GM21528 (cell line): ENCODE results near the gene KAT6B.

Experiments used
- ATAC-seq: cut with Tn5 transposase; IDR thresholded peaks from one replicate; pipeline ENCODE4 v1.9.1; 2021; ENCODE audit warnings: mild to moderate bottlenecking, moderate library complexity; ENCODE audit not compliant: unreplicated experiment, low FRiP score

The KAT6B gene

DNA sequence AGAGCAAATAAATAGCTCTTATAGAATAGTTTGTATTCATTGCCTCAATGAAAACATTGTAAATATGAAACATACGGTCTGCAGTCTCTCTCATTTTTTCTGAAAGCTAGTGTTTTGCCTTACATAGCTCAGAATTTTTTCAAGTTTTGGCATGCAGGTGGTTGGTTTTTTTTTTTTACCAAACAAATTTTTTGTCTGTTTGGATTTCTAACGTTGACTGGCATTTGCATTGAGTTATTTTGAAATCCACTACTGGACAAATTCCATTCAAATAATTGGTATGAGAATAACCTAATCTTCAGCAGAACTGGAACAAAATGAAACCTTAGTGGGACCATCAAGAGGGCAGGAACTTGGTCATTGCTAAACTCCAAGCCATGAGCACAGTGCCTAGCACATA, 177.5 kb downstream of the KAT6B start:
- ATAC-seq, result no peak

DNA sequence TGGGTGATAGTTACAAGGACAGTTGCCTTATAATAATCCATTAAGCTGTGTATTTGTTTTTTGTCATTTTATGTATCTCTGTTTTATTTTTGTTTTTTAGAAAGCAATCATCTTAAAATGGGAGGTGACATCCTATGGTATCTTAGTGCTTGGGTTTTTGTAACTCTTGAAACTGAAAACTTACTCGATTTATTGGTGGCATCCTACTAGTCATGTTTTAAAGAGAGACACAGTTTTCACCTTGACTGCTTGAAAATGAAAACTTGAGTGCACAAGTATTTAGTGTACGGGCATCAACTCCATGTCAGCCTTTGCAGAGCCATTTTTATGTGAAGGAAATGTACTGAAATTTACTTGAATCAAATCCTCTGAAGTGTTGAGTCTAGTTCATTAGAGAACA, 181.2 kb downstream of the KAT6B start:
- ATAC-seq, result no peak

DNA sequence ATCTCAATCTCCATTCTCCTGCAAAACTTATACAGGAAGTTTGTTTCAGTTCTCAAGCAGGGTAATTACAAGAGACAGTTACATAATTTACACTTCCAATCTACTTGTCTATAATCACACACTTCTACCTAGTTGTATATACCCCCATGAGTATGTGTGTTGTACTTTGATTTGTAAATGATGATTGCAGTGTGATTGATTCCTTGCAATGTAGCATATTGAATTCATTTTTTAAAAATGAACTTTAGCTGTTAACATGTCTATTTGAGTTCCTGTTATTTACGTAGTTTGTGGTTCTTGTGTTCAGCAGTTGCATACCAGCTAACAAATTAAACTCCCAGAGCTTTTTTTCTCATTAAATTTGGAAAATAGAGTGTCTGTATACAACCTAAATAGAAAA, 182.6 kb downstream of the KAT6B start:
- no peak for ATAC-seq

DNA sequence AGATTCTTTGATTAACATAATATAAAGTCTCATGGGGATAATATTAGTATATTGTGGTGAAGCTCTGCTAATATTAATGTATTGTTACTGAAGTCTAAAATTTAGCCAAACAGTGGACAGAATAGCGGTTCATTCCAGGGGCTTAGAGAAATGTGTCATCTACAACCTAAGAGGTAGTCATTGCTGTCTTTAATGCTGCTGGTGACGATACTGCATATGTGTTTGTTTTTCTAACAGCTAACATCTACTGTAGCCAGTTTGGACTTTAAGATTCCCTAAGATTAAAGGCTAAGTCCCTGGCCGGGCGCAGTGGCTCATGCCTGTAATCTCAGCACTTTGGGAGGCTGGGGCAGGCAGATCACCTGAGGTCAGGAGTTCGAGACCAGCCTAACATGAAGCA, 183.0 kb downstream of the KAT6B start:
- no peak for ATAC-seq

DNA sequence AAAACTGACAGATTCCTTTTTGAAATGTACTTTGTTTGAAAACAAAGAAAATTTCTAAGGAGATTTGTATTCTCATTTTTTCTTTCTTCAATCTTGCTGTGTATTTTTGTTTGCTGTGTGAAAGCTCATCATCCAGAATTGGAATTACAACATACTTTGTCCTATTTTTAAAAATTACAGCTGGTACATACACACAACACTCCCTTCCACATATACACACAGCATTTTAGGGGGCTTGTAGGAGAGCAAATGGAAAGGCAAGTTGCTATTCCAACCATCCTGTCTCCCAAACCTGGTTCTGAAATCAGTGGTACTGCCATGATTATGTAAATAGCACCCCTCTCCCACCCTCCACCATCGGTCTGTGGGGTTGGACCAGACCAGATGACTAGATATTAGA, 184.0 kb downstream of the KAT6B start:
- ATAC-seq, result no peak

DNA sequence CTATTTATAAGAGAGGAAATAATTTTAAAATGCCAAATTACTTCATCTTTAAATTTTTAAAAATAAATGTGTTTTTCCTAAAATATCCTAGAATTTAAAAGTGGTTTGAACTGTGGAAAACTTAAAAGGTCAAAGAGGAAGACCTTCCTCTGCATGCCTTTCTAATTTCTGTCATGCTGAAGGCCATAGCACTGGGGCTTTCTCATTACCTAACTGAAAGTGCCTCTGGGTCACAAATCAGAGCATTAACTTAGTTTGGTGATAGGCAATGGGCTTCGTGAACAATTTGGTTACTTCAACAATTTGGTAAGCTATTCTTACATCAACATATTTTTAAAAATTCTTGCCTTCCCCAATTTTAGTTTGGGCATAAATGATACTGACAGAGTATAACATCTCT, 184.8 kb downstream of the KAT6B start:
- no peak for ATAC-seq

DNA sequence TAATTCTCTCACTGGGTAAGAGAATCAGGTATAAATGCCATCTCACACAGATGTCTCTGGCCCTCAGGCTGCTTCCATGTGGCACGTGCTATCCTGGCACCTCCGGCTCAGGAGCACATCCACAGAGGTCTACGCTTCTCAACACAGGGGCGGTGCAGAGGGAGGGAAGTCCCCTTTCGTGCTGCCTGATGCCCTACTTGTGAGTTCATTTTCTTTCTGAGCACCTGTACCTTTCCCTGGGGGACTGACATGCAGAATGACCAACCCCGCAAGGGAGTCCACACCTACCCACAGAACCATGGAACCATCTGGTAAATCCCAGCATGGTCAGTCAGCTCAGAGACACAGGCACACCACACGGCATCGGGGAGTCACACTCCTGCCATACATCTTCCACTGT, 186.1 kb downstream of the KAT6B start:
- ATAC-seq, result no peak

DNA sequence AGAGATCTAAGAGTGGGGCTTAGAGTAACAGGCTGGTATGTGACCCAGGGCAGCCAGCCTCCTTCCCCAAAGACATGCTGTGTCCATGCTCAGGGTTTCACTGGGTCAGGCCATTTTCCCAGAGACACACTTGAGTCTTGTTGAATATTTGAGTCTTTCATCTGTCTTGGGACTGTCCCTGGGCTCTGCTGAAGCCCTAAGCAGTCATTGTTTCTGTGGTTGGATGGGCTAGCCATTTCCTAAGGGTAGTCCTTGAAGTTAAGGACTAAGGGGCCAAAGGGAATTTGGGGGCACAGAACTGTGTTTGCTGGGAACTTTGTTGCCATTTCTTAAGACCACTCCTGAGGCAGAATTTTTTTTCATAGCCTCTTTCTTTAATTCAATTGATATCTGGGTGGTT, 186.6 kb downstream of the KAT6B start:
- ATAC-seq, result no peak

DNA sequence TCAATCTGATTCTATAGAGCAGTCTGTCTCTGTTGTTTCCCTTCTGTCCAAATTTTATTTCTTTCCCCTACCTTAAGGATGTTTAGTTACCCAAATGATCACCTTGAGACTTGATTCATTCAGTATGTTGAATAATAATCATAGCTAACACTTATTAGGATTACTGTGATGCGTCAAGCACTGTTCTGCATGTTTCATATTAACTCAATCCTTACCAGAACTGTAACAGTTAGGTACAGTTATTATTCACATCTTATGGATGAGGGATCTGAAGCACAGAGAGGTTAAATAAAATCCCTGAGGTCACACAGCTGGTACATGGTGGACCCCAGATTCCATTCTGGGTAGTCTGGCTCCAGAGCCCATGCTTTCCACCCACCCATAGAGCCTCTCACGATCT, 187.1 kb downstream of the KAT6B start:
- no peak for ATAC-seq

DNA sequence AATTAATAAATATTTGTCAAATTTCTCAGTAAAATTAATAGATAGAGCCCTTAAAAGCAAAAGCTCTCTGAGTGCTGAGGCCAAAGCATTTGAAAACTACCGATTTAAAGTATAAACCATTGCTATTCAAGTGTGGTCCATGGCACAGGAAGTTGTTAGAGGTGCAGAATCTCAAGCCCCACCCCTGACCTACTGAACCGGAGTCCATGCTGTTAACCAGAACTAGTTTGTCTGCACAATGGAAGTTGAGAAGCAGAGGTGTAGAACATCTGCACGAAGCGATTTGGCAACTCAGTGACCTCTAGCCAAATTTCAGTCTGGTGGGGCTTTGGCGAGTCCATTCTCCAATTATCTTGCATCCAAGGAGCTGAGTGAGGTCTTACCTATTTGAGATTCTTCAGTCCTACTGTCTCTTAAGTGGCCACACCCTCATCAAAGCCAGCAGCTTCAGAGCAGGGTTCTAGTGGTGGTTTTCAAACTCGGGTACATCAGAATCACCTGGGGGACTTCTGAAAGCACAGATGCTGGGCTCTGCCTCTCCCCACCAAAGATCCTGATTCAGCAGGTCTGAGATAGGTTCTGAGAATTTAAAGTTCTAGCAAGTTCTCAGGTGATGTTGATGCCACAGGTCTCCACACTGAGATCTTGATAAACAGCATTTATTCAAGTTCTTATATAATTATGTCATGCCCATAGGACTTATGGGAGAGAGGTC, 188.3 kb downstream of the KAT6B start:
- ATAC-seq, result no peak

DNA sequence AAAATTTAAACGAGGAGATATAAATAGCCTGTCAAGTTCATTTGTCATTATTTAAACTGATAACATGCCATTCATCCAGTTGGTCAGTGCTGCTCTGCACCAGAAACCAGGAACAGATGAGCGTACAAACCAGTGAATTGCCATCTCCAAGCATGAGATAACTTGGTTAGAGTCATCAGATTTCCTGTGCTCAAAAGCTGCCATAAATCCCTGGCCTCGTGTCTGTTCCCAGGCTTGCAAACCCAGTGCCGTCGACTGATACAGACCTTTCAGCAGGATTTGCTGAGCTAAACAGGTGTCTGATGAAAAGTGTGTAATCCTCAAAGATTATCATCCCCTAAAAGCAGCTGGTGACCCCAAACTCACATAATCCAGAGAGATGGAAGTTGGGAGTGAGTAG, 189.0 kb downstream of the KAT6B start:
- ATAC-seq, result no peak

DNA sequence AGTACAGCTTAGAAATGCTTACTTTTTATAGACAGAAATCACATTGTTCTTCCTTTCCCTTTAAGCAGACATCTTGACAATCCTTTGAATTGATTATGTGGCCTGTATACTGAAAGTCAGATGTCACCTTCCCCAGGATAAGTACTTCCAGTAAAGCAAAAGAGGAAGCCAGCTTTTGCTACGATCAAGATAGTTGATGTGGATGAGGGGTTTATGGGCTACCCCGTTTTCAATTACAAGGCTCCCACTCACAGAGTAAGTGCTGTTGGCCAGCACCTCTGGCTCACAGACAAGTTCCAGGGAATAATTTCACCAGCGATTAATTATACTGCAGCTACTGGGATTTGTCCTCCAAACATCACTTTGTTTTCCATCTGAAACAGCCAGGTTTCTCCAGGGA, 189.9 kb downstream of the KAT6B start:
- no peak for ATAC-seq

DNA sequence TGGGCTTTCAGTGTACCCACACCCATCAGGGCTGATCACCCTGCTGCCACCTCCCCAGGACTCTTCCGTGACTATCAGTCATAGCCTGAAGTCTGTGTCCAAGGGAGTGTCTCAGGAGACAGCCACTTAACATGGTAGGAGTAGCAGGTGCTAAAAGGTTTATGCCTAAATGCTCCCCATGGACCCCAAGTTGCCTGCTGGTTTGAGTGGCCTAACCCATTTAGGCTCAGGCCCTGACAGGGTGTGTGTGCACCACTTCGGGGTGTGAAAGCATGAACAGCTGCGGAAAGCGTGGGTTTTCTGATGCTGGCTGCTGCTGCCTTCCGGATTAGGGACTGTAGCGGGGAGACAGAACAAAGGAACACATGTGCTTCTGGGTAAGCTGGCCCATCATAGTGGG, 191.9 kb downstream of the KAT6B start:
- no peak for ATAC-seq

DNA sequence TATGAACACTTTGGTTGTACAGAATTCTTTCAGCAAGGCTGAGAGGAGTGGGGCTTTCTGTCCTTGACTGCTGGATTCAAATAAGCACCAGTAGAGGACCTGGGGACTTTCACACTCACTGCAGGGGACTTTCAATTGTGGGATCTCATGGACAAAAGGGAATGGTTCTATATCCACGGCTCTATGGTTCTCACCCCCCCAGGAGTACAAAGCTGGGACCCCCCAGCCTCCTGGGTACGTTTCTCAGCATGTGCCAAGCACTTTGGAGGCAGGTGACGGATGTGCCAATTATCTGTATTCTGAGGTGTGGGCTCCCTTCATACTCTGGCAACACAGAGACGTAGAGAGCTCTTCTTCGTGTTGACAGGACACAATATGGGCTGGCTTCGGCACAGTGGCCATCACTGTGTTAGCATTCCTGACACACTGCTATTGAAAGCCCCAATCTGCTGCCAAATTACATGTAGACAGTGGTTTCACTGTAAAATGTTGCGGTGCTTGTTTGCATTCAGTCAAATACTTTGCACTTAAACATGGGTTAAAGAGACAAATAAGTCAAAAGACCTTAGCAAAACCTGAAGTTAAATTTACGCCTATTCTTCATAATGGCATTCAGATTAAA, 192.4 kb downstream of the KAT6B start:
- ATAC-seq, result no peak

DNA sequence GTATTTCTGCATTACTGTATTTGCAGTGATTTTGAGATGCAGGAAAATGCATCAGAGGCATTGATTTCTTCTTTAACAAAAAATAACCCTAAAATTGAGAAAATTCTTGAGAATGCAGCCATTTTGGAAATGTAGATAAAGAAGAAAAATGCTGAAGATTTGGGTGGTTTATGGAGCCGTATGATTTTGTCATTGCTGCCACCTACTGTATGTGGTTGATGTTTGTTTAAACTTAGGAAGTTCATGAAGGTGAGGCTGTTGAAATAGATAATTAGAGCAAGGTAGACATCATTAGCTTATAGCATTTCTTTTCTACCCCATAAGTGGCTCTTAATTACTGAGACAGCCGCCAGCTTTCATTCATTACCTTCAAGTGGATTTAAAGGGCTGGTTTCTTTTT, 193.0 kb downstream of the KAT6B start:
- ATAC-seq, result no peak

DNA sequence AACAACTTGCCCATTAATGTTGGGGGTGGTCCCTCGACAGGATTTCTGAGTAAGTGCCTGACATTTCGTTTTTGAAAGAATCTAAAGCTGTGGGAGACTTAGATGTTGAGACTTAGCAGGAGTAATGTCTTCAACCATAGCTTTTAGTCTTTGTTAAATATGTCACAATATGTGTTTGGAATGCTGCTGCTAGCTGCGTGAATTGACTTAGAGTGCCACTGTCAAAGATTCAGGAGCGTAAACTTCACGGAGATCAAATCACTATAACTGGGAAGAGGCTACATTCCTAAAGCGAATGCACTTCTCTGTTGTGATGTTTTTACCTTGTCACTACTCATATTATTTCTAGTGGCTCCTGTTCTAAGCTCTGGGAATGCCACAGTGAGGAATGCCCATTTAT, 193.8 kb downstream of the KAT6B start:
- ATAC-seq, result no peak

DNA sequence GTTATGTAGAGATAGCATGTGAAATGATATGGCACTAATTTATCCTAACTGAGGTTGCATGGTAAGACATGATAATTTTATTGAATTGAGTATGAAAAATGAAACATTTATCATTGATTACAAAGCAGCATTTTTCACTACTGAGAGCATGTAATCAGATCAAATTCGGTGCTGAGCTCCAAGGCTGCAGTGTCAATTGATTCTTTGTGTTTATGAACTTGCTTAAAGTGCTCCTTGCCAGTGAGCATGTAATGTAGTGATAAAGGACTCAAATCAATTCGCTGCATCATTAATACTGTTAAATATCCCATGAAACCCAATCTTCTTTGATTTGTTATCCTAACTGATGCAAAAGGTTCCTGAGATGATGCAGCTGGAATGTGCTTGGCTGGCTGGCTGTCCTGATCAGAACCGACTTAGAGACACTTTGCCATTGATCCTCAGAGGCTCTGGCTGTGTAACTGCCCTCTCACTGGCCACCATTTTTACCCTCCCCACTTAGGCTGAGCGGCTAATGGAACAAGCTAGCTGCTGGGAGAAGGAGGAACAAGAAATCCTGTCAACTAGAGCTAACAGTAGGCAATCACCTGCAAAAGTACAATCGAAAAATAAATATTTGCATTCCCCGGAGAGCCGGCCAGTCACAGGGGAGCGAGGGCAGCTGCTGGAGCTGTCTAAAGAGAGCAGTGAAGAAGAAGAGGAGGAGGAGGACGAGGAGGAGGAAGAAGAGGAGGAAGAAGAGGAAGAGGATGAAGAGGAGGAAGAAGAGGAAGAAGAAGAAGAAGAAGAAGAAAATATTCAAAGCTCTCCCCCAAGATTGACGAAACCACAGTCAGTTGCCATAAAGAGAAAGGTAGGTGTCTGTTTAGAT, 195.2 kb downstream of the KAT6B start:
- no peak for ATAC-seq

DNA sequence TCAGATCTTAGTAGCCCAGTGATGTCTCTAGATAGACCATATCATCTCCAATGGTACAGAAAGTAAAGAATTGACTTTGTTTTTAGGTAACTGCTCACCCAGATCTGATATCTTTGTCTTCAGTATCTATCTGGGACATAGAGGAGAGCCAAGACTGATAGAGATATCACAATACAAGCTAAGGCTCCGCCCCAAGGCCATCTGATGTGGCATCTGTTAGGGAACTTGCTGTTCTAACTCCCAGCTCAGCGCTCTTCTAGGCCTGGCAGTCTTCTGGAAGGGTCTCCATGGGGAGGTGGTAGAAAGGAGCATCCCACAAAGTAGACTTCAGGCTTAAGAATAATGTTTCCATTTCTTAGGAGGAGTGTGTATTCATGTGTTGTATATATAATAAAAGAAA, 196.7 kb downstream of the KAT6B start:
- no peak for ATAC-seq

DNA sequence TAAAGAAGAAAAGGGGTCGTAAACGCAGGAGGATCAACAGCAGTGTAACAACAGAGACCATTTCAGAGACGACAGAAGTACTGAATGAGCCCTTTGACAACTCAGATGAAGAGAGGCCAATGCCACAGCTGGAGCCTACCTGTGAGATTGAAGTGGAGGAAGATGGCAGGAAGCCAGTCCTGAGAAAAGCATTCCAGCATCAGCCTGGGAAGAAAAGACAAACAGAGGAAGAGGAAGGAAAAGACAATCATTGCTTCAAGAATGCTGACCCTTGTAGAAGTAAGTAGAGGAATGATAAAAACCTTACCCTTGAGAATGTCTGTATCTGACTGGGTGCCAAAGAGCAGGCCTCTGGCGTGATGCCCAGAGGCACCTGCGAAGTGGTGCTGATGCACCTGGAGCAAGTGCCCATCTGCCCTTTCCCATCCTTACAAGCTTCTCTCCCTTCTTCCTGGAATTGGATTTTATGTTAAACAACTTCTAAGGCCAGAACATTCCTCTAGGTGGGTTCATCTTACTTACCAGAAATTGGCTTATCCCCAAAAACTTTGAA, 198.6 kb downstream of the KAT6B start:
- no peak for ATAC-seq

DNA sequence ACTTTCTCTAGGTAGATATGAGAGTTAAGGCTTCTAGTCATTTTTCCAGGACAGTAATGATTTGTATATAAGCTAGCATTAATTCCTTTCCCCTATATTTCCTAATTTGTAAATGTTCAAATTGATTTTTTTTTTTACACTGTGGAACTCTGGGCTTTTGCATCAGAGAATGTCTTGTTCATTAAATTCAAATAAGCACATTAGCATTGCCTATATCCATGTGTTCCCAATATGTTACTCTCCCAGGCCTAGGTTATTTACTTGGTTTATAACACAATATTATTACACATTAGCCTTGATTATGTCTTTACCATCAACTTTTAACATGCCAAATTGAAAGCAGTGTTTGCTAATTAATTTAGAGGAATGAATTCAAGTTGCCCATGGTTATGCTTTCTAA, 201.6 kb downstream of the KAT6B start:
- ATAC-seq, result no peak

DNA sequence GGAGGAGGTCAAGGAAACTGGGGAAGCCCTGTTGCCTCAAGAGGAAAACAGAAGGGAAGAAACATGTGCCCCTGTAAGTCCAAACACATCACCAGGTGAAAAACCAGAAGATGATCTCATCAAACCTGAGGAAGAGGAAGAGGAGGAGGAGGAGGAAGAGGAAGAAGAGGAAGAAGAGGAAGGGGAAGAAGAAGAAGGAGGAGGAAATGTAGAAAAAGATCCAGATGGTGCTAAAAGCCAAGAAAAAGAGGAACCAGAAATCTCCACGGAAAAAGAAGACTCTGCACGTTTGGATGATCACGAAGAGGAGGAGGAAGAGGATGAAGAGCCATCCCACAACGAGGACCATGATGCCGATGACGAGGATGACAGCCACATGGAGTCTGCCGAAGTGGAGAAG, 202.3 kb downstream of the KAT6B start:
- no peak for ATAC-seq
